Mesenchymal stem cell (in vitro differentiated cells and primary cell): ENCODE measurements around the gene TIMM23B.
"Not testable (repeated sequence)": the region's sequence is repeated elsewhere in the genome, so short reads cannot be mapped to it uniquely, and the experiment has no call there.

Source experiments
- DNase-seq: peaks from one replicate; pipeline ENCODE4 v3.0.0-alpha.2; 2013
- H2AFZ ChIP-seq: one replicate; pipeline ENCODE4 v1.6.1; 2013; ENCODE audit warnings: low read depth, mild to moderate bottlenecking, control low read depth, inconsistent platforms, low read length, moderate library complexity
- H2AK5ac ChIP-seq: 2 replicates; pipeline ENCODE4 v1.6.1; 2013; ENCODE audit warnings: low read length, moderate library complexity, mild to moderate bottlenecking, inconsistent platforms; ENCODE audit not compliant: severe bottlenecking
- H2BK120ac ChIP-seq: one replicate; pipeline ENCODE4 v1.6.1; 2013; ENCODE audit warnings: low read depth, mild to moderate bottlenecking, inconsistent platforms, low read length, moderate library complexity
- H2BK12ac ChIP-seq, 2 experiments: one replicate each; pipeline ENCODE4 v1.6.1; 2013; ENCODE audit warnings: inconsistent platforms in 2 of 2, low read length in 2 of 2, mild to moderate bottlenecking in 2 of 2, moderate library complexity in 2 of 2, control low read depth in 1 of 2
- H2BK15ac ChIP-seq: one replicate; pipeline ENCODE4 v1.6.1; 2013; ENCODE audit warnings: mild to moderate bottlenecking, low read depth, inconsistent platforms; ENCODE audit not compliant: poor library complexity, severe bottlenecking
- H2BK5ac ChIP-seq: 2 replicates; pipeline ENCODE4 v1.6.1; 2013; ENCODE audit warnings: low read depth, mild to moderate bottlenecking, low read length, control low read depth, inconsistent platforms; ENCODE audit not compliant: poor library complexity, severe bottlenecking
- H3K14ac ChIP-seq, 2 experiments: one replicate each; pipeline ENCODE4 v1.6.1; 2013; ENCODE audit warnings: inconsistent platforms in 2 of 2, low read length in 2 of 2, control low read depth in 1 of 2, mild to moderate bottlenecking in 1 of 2, moderate library complexity in 1 of 2
- H3K18ac ChIP-seq, 2 experiments: one replicate each; pipeline ENCODE4 v1.6.1; 2013; ENCODE audit warnings: inconsistent platforms in 2 of 2, low read length in 2 of 2, control low read depth in 1 of 2, low read depth in 1 of 2, mild to moderate bottlenecking in 1 of 2
- H3K23ac ChIP-seq, 2 experiments: one replicate each; pipeline ENCODE4 v1.6.1; 2013; ENCODE audit warnings: inconsistent platforms in 2 of 2, low read length in 2 of 2, mild to moderate bottlenecking in 2 of 2, moderate library complexity in 2 of 2, control low read depth in 1 of 2
- H3K27ac ChIP-seq: 2 replicates; pipeline ENCODE4 v1.5.1; 2013; ENCODE audit warnings: mild to moderate bottlenecking, moderate library complexity, low read length, control low read depth, inconsistent platforms; ENCODE audit not compliant: poor library complexity, severe bottlenecking
- H3K27me3 ChIP-seq, 2 experiments: 2 replicates each; pipeline versions ENCODE4 v1.6.1 to v1.7.0; 2013; ENCODE audit warnings: low read length in 2 of 2, mild to moderate bottlenecking in 2 of 2, moderate library complexity in 2 of 2, control low read depth in 1 of 2, inconsistent platforms in 1 of 2; ENCODE audit not compliant: control insufficient read depth in 1 of 2, insufficient read depth in 1 of 2
- H3K36me3 ChIP-seq, 2 experiments: 2 replicates each; pipeline versions ENCODE4 v1.6.1 to v1.7.0; 2013; ENCODE audit warnings: low read length in 2 of 2, control low read depth in 1 of 2, inconsistent platforms in 1 of 2, low read depth in 1 of 2, mild to moderate bottlenecking in 1 of 2; ENCODE audit not compliant: insufficient read depth in 2 of 2, control insufficient read depth in 1 of 2
- H3K4ac ChIP-seq, 2 experiments: one replicate each; pipeline ENCODE4 v1.6.1; 2013; ENCODE audit warnings: inconsistent platforms in 2 of 2, low read length in 2 of 2, mild to moderate bottlenecking in 2 of 2, moderate library complexity in 2 of 2, control low read depth in 1 of 2, low read depth in 1 of 2
- H3K4me1 ChIP-seq: 2 replicates; pipeline ENCODE4 v1.6.1; 2013; ENCODE audit warnings: low read depth, low read length, control low read depth; ENCODE audit not compliant: control insufficient read depth, insufficient read depth
- H3K4me2 ChIP-seq: 2 replicates; pipeline ENCODE4 v1.6.1; 2013; ENCODE audit warnings: low read length, mild to moderate bottlenecking, inconsistent platforms; ENCODE audit not compliant: poor library complexity, severe bottlenecking
- H3K4me3 ChIP-seq, 2 experiments: 2 replicates each; pipeline versions ENCODE4 v1.5.1 to v1.7.0; 2013; ENCODE audit warnings: low read length in 2 of 2, mild to moderate bottlenecking in 2 of 2, control low read depth in 1 of 2, low read depth in 1 of 2; ENCODE audit not compliant: insufficient read depth in 1 of 2
- H3K79me1 ChIP-seq: replicated peaks from 2 replicates; pipeline ENCODE4 v1.6.1; 2013; ENCODE audit warnings: mild to moderate bottlenecking, control low read depth, low read length, inconsistent platforms; ENCODE audit not compliant: poor library complexity, severe bottlenecking
- H3K9ac ChIP-seq: 2 replicates; pipeline ENCODE4 v1.7.0; 2013; ENCODE audit warnings: mild to moderate bottlenecking, low read length, moderate library complexity
- H3K9me3 ChIP-seq: 2 replicates; pipeline ENCODE4 v1.7.0; 2013; ENCODE audit warnings: mild to moderate bottlenecking, low read length; ENCODE audit not compliant: control insufficient read depth
- H4K8ac ChIP-seq: one replicate; pipeline ENCODE4 v1.6.1; 2013; ENCODE audit warnings: inconsistent platforms, mild to moderate bottlenecking, low read length, moderate library complexity
- H4K91ac ChIP-seq: one replicate; pipeline ENCODE4 v1.6.1; 2013; ENCODE audit warnings: mild to moderate bottlenecking, low read length, inconsistent platforms
- WGBS: methylation state at CpG from one replicate; pipeline ENCODE4 v1.1.7; 2013; ENCODE audit warnings: mixed read lengths; 5-methylcytosine and 5-hydroxymethylcytosine counted together

TIMM23B gene

DNA sequence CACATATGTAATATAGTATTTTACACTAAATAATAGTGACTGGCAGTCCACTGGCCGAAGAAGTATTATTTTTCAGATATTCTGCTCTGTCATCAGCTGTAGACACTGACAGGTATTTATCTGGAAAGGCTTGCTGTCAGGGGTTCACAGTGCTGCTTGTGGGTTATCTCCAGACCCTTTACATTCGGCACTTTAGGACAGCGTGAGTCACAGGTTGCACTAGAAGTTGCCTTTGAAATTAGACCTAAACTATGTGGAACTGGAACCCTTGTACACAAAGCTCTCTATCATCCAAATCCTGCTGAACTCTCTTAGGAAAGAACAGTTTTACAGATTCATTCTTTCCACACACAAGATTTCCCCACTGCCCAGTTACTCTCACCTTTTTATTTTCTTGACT is 30.2 kb downstream of the TIMM23B start:
- WGBS, result no CpG with 5 or more reads among the region's 3 CpGs
- H3K4me1 ChIP-seq, result not testable (repeated sequence)

DNA sequence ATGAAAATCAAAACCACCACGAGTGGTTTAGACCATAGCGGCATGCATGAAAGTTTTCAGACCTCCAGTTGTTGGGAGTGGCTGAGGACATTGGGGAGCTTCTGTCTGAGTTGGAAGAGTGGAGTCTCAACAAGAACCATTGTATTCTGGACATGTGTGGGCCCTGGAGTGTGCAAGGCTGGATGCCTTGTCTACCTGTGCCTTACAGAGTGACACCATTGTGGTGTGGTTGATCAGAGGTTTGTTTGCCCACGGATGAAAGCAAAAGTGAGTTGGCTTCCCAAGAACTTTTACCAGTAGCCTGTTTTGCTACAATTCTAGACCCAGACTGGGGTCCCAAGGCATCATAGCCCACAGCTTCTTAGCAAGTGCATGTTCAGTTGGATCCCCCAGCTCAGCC is 35.9 kb downstream of the TIMM23B start:
- H2BK15ac ChIP-seq, H2AFZ ChIP-seq, H3K27ac ChIP-seq, H3K18ac ChIP-seq, H3K23ac ChIP-seq, H3K4me1 ChIP-seq, H3K9ac ChIP-seq, H2BK120ac ChIP-seq, H4K8ac ChIP-seq, H3K36me3 ChIP-seq, H3K14ac ChIP-seq, H3K4me3 ChIP-seq, H2BK12ac ChIP-seq, DNase-seq, H4K91ac ChIP-seq, H3K4ac ChIP-seq, H3K27me3 ChIP-seq, H2AK5ac ChIP-seq, H3K79me1 ChIP-seq, H3K4me2 ChIP-seq, H2BK5ac ChIP-seq, H3K9me3 ChIP-seq: not testable (repeated sequence)
- 100% methylated on average over 2 of the region's 3 CpGs for WGBS

More for the DNA sequence above, 30.2 kb downstream of the TIMM23B start:
- not testable (repeated sequence) for H3K79me1 ChIP-seq, H3K36me3 ChIP-seq, H2AK5ac ChIP-seq, H2BK5ac ChIP-seq, H3K27me3 ChIP-seq, H2BK120ac ChIP-seq, H2BK15ac ChIP-seq, H2AFZ ChIP-seq, H3K4me3 ChIP-seq, H3K27ac ChIP-seq, DNase-seq, H3K14ac ChIP-seq, H3K9me3 ChIP-seq, H4K8ac ChIP-seq, H3K9ac ChIP-seq, H4K91ac ChIP-seq, H3K23ac ChIP-seq, H3K18ac ChIP-seq, H3K4me2 ChIP-seq, H2BK12ac ChIP-seq, H3K4ac ChIP-seq

GRCh38 chr10:49987207-49987606 is 45.4 kb downstream of the TIMM23B start:
- H3K9me3 ChIP-seq, H3K27me3 ChIP-seq, H3K27ac ChIP-seq, H3K14ac ChIP-seq, H2BK12ac ChIP-seq, DNase-seq, H3K79me1 ChIP-seq, H3K4me1 ChIP-seq, H3K23ac ChIP-seq, H2AK5ac ChIP-seq, H3K4me2 ChIP-seq, H2BK5ac ChIP-seq, H3K9ac ChIP-seq, H3K4ac ChIP-seq, H4K91ac ChIP-seq, H2BK120ac ChIP-seq, H3K4me3 ChIP-seq, H2BK15ac ChIP-seq, H2AFZ ChIP-seq, H3K36me3 ChIP-seq, H3K18ac ChIP-seq, H4K8ac ChIP-seq: not testable (repeated sequence)
- 97% methylated on average over 2 of the region's 3 CpGs for WGBS

- H3K79me1 ChIP-seq, H3K14ac ChIP-seq, H2AFZ ChIP-seq, H3K9ac ChIP-seq, H2BK120ac ChIP-seq, H2AK5ac ChIP-seq, H3K36me3 ChIP-seq, H2BK15ac ChIP-seq, H3K4me2 ChIP-seq, H2BK5ac ChIP-seq, H3K4me3 ChIP-seq, H3K18ac ChIP-seq, H3K23ac ChIP-seq, H3K4ac ChIP-seq, H4K8ac ChIP-seq, H4K91ac ChIP-seq, H2BK12ac ChIP-seq, H3K9me3 ChIP-seq, H3K27ac ChIP-seq, DNase-seq, H3K4me1 ChIP-seq, H3K27me3 ChIP-seq: not testable (repeated sequence)
- 100% methylated on average over 3 of the region's 18 CpGs for WGBS
Observed at GRCh38 chr10:49988376-49988775, 46.5 kb downstream of the TIMM23B start, which contains the start of gene AGAP6. TSS of gene AGAP6 (plus strand) at chr10:49988406. CDS start at chr10:49988716, 310 bp downstream.
